GM23248 (cell line): Measurements from ENCODE around the gene MASTL.

Source experiments
- EZH2 ChIP-seq: fragments of 200-600 bp; sonication (generic); IDR thresholded peaks from 2 replicates; pipeline ENCODE4 v1.6.1; 2018; ENCODE audit warnings: antibody characterized with exemption, mild to moderate bottlenecking; ENCODE audit not compliant: insufficient read depth, poor library complexity, severe bottlenecking
- EZH2phosphoT487 ChIP-seq: fragments of 200-600 bp; sonication (generic); IDR thresholded peaks from 2 replicates; pipeline ENCODE4 v1.6.1; 2018; ENCODE audit warnings: antibody characterized with exemption, moderate library complexity, mild to moderate bottlenecking, low read depth; ENCODE audit not compliant: insufficient read depth

DNA sequence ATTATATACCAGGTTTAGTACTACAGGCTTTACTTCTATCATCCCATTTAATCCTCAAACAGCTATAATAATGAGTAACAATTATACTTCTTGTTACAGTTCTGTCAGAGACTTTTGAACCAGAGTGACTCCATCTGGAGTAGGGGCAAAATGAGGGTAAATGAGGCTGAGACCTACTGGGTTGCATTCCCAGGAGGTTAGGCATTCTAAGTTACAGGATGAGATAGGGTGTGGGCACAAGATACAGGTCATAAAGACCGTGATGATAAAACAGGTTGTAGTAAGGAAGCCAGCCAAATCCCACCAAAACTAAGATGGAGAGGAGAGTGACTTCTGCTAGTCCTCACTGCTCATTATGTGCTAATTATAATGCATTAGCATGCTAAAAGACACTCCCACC is 4.9 kb upstream of the MASTL start:
- TF ChIP-seq EZH2 (no peak), EZH2phosphoT487 (no peak)
